Smooth muscle cell (in vitro differentiated cells): ENCODE data around the gene TNS1. TPM values are rescaled to one million over a fixed set of nuclear protein-coding genes. Genes with fewer than 3 reads are reported as not detected.

Experiments
- DNase-seq: peaks from one replicate; lab custom pipeline; 2025; ENCODE audit not compliant: unreplicated experiment; lab: John Stamatoyannopoulos, UW
- H2AFZ ChIP-seq: fragments of 200-600 bp; sonication (generic); 2 replicates; pipeline ENCODE4 v1.6.0; 2016; ENCODE audit warnings: antibody characterized with exemption, low read depth, mild to moderate bottlenecking
- H3F3A ChIP-seq: fragments of 200-600 bp; sonication (generic); 2 replicates; pipeline ENCODE4 v1.6.0; 2017; ENCODE audit warnings: antibody characterized with exemption, low read depth
- H3K27ac ChIP-seq: fragments of 200-600 bp; sonication (generic); 2 replicates; pipeline ENCODE4 v1.5.1; 2016; ENCODE audit warnings: low read depth, mild to moderate bottlenecking
- H3K27me3 ChIP-seq: fragments of 200-600 bp; sonication (generic); 2 replicates; pipeline ENCODE4 v1.6.1; 2016; ENCODE audit warnings: low read depth, mild to moderate bottlenecking
- H3K36me3 ChIP-seq: fragments of 200-600 bp; sonication (generic); 2 replicates; pipeline ENCODE4 v1.5.1; 2016; ENCODE audit warnings: low read depth
- H3K4me1 ChIP-seq: fragments of 200-600 bp; sonication (generic); 2 replicates; pipeline ENCODE4 v1.5.1; 2016; ENCODE audit warnings: low read depth
- H3K4me2 ChIP-seq: fragments of 200-600 bp; sonication (generic); 2 replicates; pipeline ENCODE4 v1.6.0; 2016; ENCODE audit warnings: mild to moderate bottlenecking
- H3K4me3 ChIP-seq: fragments of 200-600 bp; sonication (generic); 2 replicates; pipeline ENCODE4 v1.5.1; 2016; ENCODE audit warnings: mild to moderate bottlenecking
- H3K79me2 ChIP-seq: fragments of 200-600 bp; sonication (generic); 2 replicates; pipeline ENCODE4 v1.6.0; 2016; ENCODE audit warnings: low read depth, mild to moderate bottlenecking
- H3K9ac ChIP-seq: fragments of 200-600 bp; sonication (generic); 2 replicates; pipeline ENCODE4 v1.6.0; 2016; ENCODE audit warnings: low read depth
- H3K9me3 ChIP-seq: fragments of 200-600 bp; sonication (generic); replicated peaks from 2 replicates; pipeline ENCODE4 v1.5.1; 2016; ENCODE audit warnings: low read depth
- H4K20me1 ChIP-seq: fragments of 200-600 bp; sonication (generic); 2 replicates; pipeline ENCODE4 v1.6.0; 2016; ENCODE audit warnings: low read depth
- WGBS: methylation state at CpG from one replicate; pipeline ENCODE4 v1.1.7; 2016; ENCODE audit warnings: low lambda C conversion rate; 5-methylcytosine and 5-hydroxymethylcytosine counted together
- polyA plus RNA-seq: library from polyadenylated mRNA; unstranded; fragments of >200 nt; fragmentation: Nextera tagmentation; extraction: Ambion mirVana; gene quantifications from 2 replicates; pipeline ENCODE4 v1.2.1, GENCODE V29; 2016
- total RNA-seq: library from RNA; depleted of rRNA; stranded (reverse); fragments of >200 nt; gene quantifications from 2 replicates; pipeline ENCODE4 v1.2.3, GENCODE V29; 2014
- TF ChIP-seq, protein P1 (sequence below): fragments of 200-600 bp; sonication (generic); IDR thresholded peaks from 2 replicates; pipeline ENCODE4 v1.5.1; 2017; ENCODE audit warnings: borderline replicate concordance, mild to moderate bottlenecking, antibody characterized with exemption; ENCODE audit not compliant: insufficient read depth, poor library complexity, severe bottlenecking

TNS1 gene
- total and polyA plus RNA-seq, 2 experiments from 2014 or later = 52.3 to 61.5 TPM

DNA sequence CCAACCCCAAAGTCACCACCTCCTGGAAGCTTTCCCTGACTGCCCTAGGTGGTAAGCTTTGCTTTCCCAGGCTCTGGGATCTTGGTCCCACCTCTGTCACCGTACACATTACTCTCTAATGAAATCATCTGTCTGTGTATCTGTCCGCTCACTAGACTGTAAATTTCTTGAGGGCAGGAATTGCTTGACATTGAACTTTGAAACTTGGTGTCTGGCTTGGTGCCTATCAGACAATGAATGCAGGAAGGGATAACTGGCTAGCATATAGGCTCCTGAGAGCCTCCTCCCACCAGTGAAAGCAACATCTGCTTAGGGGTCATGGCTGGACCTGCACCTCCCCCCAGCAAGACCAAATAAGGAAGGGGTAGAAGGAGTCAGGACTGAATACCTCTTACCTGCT is 155.7 kb downstream of the TNS1 start:
- H3K79me2 ChIP-seq = peaks cover 31% of the 10 kb centered on the region
- WGBS = 80% methylated on average over 2 of the region's 2 CpGs

DNA sequence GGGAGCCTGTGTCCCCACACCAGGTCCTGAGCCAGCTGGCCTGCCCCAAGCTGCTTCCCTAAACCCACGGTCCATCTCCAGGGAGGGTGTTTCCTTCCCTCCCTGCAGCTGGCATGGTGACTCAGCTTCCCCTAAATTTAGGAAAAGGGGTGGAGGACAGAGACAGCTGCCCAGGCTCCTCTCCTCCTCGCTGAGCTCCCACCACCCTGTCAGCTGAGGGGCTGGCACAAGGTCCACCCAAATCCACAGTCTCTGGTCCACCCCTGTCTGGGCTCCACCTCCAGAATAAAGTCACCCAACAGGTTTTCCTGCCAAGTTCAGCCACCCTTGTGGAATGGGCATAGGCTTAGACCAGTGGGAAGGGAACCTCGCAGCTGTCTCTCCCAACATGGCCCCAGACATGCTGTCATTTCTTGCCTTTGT is 156.5 kb downstream of the TNS1 start:
- Histone ChIP-seq H3K4me2 (no peak overlapping the region), H3K79me2 (peaks cover 31% of the 10 kb centered on the region), H3K9me3 (no peaks in the 10 kb centered on the region), H3K9ac (no peak overlapping the region), H3K36me3 (no peaks in the 10 kb centered on the region), H3K27ac (no peak overlapping the region), H3K4me3 (no peak overlapping the region), H4K20me1 (peaks cover 100% of the 10 kb centered on the region), H3F3A (peaks cover 59% of the 10 kb centered on the region), H3K4me1 (peaks cover 15% of the 10 kb centered on the region), H3K27me3 (no peaks in the 10 kb centered on the region), H2AFZ (no peak overlapping the region)
- no peak for DNase-seq
- 89% methylated on average over 3 of the region's 3 CpGs for WGBS
- TF ChIP-seq, protein P1, sequence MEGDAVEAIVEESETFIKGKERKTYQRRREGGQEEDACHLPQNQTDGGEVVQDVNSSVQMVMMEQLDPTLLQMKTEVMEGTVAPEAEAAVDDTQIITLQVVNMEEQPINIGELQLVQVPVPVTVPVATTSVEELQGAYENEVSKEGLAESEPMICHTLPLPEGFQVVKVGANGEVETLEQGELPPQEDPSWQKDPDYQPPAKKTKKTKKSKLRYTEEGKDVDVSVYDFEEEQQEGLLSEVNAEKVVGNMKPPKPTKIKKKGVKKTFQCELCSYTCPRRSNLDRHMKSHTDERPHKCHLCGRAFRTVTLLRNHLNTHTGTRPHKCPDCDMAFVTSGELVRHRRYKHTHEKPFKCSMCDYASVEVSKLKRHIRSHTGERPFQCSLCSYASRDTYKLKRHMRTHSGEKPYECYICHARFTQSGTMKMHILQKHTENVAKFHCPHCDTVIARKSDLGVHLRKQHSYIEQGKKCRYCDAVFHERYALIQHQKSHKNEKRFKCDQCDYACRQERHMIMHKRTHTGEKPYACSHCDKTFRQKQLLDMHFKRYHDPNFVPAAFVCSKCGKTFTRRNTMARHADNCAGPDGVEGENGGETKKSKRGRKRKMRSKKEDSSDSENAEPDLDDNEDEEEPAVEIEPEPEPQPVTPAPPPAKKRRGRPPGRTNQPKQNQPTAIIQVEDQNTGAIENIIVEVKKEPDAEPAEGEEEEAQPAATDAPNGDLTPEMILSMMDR = no peak

More for the DNA sequence above, 155.7 kb downstream of the TNS1 start:
- Histone ChIP-seq H3K4me1 (peaks cover 18% of the 10 kb centered on the region), H3K36me3 (no peaks in the 10 kb centered on the region), H3K9ac (no peak overlapping the region), H3K4me3 (no peak overlapping the region), H3F3A (peaks cover 60% of the 10 kb centered on the region), H3K27me3 (no peaks in the 10 kb centered on the region), H3K9me3 (no peaks in the 10 kb centered on the region), H3K27ac (no peak overlapping the region), H2AFZ (no peak overlapping the region), H3K4me2 (no peak overlapping the region), H4K20me1 (peaks cover 100% of the 10 kb centered on the region)
- DNase-seq = no peak
- TF ChIP-seq, protein P1 = no peak

DNA sequence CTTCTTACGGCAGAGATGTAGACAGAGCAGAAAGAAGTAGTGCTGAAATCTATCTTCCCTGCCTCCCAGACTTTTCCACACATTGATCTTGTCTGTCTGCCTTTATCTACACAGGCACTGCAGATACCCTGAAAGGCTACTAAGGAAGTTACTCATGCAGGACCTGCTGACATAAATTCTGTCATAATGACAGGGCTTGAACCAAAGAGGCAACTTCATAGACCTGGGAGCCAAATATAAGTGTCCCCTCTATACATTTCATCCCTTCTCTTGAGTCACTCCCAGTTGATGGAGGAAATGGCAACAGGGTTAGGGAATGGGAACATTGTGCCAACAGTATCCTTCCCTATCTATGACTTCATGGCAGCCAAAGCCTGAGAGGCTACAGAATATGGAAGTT is 157.5 kb downstream of the TNS1 start:
- H3F3A ChIP-seq = peaks cover 59% of the 10 kb centered on the region
- peaks cover 100% of the 10 kb centered on the region for H4K20me1 ChIP-seq
- H3K27ac ChIP-seq = no peak overlapping the region
- DNase-seq = no peak
- no peaks in the 10 kb centered on the region for H3K9me3 ChIP-seq
- TF ChIP-seq, protein P1 = no peak
- peaks cover 5% of the 10 kb centered on the region for H3K4me1 ChIP-seq
- H3K4me2 ChIP-seq = no peak overlapping the region
- H3K27me3 ChIP-seq = no peaks in the 10 kb centered on the region
- H2AFZ ChIP-seq = no peak overlapping the region
- 50% methylated on average over 1 of the region's 1 CpG for WGBS
- peaks cover 31% of the 10 kb centered on the region for H3K79me2 ChIP-seq
- no peaks in the 10 kb centered on the region for H3K36me3 ChIP-seq
- no peak overlapping the region for H3K4me3 ChIP-seq
- H3K9ac ChIP-seq = no peak overlapping the region

DNA sequence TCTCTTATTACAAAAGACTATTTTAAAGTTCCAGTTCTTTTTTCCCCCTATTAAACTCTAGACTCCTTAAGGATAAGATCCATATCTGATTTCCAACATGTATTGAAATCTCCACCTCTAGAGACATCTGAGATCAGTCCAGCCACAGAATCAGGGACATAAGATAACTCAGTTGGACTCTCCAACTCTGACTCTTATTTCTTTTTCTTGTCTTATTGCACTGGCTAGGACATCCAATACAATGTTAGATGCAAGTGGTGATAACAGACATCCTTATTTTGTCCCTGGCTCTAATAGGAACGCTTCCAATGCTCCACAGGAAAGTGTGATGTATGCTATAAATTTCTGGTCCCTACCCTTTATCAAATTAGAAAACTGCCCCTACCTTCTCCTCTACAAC is 158.1 kb downstream of the TNS1 start:
- peaks cover 26% of the 10 kb centered on the region for H3K79me2 ChIP-seq
- H4K20me1 ChIP-seq = peaks cover 100% of the 10 kb centered on the region

More for the DNA sequence above, 158.1 kb downstream of the TNS1 start:
- H3K4me2 ChIP-seq = peak overlapping the region; percentile 35
- no peak overlapping the region for H3K9ac ChIP-seq
- no peaks in the 10 kb centered on the region for H3K27me3 ChIP-seq
- H3F3A ChIP-seq = peaks cover 53% of the 10 kb centered on the region
- no peak for DNase-seq
- H3K27ac ChIP-seq = peak overlapping the region; percentile 77
- H3K4me3 ChIP-seq = no peak overlapping the region
- no peaks in the 10 kb centered on the region for H3K9me3 ChIP-seq
- no peaks in the 10 kb centered on the region for H3K36me3 ChIP-seq
- TF ChIP-seq, protein P1 = no peak
- no peak overlapping the region for H2AFZ ChIP-seq
- WGBS = 93% methylated on average over 1 of the region's 1 CpG
- no peaks in the 10 kb centered on the region for H3K4me1 ChIP-seq
